ENCODE data around the gene MCAM. TPM values are rescaled to one million over a fixed set of nuclear protein-coding genes. Genes with fewer than 3 reads are reported as not detected.

MCAM gene
- polyA plus RNA-seq, 3 donors, result not detected

DNA sequence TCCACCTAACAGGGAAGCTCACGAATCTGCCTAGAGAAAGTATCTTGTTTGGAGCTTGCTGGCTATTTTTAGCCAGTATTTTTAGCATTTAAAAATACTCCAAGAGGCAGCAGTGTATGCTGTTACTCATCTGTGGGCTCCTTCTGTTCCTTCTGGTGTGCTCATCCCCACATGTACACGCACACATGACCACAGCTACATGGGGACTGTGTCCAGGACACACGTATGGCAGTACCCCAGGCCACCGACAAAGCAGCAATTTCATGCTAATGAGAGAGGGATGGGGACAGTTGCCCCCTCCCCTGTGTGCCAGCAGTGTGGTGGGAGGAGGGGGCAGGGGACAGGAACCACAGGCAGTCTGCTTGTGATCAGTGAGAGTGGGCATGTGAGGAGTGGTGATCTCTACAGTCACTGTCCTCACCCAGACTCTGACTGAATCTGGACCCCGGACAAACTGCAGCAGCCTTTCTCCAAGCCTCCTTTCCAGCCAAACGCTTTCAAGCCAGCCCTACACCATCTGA lies 48.2 kb upstream of the MCAM start:
- peak overlapping the region in 1 of 7 donors; percentile 54 for H3K27ac Mint-ChIP-seq
- H2AFZ ChIP-seq (ENCODE audit: insufficient read depth, low read depth, low read length, poor library complexity, severe bottlenecking), result no peak overlapping the region
- TF ChIP-seq, protein P1, sequence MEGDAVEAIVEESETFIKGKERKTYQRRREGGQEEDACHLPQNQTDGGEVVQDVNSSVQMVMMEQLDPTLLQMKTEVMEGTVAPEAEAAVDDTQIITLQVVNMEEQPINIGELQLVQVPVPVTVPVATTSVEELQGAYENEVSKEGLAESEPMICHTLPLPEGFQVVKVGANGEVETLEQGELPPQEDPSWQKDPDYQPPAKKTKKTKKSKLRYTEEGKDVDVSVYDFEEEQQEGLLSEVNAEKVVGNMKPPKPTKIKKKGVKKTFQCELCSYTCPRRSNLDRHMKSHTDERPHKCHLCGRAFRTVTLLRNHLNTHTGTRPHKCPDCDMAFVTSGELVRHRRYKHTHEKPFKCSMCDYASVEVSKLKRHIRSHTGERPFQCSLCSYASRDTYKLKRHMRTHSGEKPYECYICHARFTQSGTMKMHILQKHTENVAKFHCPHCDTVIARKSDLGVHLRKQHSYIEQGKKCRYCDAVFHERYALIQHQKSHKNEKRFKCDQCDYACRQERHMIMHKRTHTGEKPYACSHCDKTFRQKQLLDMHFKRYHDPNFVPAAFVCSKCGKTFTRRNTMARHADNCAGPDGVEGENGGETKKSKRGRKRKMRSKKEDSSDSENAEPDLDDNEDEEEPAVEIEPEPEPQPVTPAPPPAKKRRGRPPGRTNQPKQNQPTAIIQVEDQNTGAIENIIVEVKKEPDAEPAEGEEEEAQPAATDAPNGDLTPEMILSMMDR (IDR thresholded peaks at IDR 0.05), result no peak
- H3K4me2 ChIP-seq (replicated peaks; ENCODE audit: extremely low read depth, low read length, poor library complexity, severe bottlenecking), result no peak overlapping the region
- no peaks in the 10 kb centered on the region for H3K9me3 ChIP-seq (replicated peaks in 1 of 2; ENCODE audit: control insufficient read depth in 1 of 2, insufficient read depth in 1 of 2, low read length in 2 of 2)
- H3K27me3 ChIP-seq (ENCODE audit: control insufficient read depth in 2 of 2, insufficient read depth in 2 of 2, low read length in 2 of 2), result peaks cover 28 to 37% of the 10 kb centered on the region in 2 donors
- no peak overlapping the region for H3K4me3 ChIP-seq (replicated peaks in 1 of 3; ENCODE audit: low read depth in 2 of 3, low read length in 3 of 3)
- no peak overlapping the region for H3K27ac ChIP-seq (ENCODE audit: low read depth in 1 of 2, low read length in 2 of 2)
- H3K27me3 Mint-ChIP-seq (ENCODE audit: low read depth in 3 of 3), result peaks cover 43 to 59% (median 49%) of the 10 kb centered on the region in 3 donors
- peaks cover 8% of the 10 kb centered on the region for H3K4me1 Mint-ChIP-seq
- H3K36me3 ChIP-seq (replicated peaks in 1 of 2; ENCODE audit: control insufficient read depth in 1 of 2, insufficient read depth in 2 of 2, low read length in 2 of 2), result no peaks in the 10 kb centered on the region
- H3K4me1 ChIP-seq (ENCODE audit: control insufficient read depth in 1 of 2, insufficient read depth in 2 of 2, low read length in 2 of 2), result peaks cover 7 to 14% of the 10 kb centered on the region in 2 donors
- peak overlapping the region in 1 of 2 donors; percentile 88 for H3K4me3 Mint-ChIP-seq
- whole genome bisulfite sequencing (ENCODE audit: insufficient coverage), result 99% methylated on average over 4 of the region's 6 CpGs
- no peak for DNase-seq
- no peak overlapping the region for H3K9ac ChIP-seq (ENCODE audit: insufficient read depth, low read length, poor library complexity, severe bottlenecking)
- no peaks in the 10 kb centered on the region for H3K79me2 ChIP-seq (ENCODE audit: insufficient read depth, low read length)
- intact Hi-C loops (cut with micrococcal nuclease), result no loop called here
- H4K20me1 ChIP-seq (ENCODE audit: insufficient read depth, low read length), result no peaks in the 10 kb centered on the region
- peaks cover 0 to 5% (median 3%) of the 10 kb centered on the region in 7 donors for H3K9me3 Mint-ChIP-seq
- peaks cover 3 to 4% of the 10 kb centered on the region in 2 donors for H3K36me3 Mint-ChIP-seq

DNA sequence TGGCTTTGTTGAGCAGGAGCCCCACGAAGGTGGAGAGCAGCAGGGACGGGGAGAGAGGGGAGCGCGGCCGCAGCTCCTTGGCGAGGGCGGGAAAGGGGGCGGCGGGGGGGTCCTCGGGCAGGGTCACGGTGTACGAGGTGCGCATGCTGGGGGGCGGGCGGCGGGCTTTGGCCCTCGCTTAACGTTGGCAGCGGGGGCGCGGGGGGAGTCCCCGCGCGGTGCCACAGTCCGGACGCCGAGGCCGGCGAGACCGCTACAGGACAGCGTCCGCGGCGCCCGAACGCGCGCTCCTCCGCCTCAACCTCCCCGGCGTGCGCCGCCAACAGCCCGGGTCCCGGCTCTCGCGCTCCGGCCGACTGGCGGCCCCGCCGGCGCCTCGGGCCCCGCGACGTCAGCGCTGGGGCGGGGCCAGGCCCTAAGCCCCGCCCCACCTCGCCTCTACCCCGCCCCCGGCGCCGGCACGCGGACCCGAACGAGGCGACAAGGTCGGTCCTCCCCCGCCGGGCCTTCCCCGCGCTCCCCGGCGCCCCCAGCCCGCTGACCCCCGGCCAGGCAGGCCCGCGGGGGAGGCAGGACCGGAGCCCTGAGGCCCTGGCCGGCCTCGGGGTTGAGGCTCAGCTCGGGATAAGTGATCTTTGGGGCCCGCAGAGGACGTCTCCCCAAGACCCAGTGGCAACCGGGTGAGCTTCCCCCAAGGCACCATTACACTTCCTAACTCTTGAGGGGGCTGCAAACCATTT lies 47.1 kb upstream of the MCAM start:
- H3K27me3 Mint-ChIP-seq (ENCODE audit: low read depth in 3 of 3), result peaks cover 41 to 59% (median 49%) of the 10 kb centered on the region in 3 donors
- WGBS (ENCODE audit: insufficient coverage), result 2% methylated on average over 77 of the region's 88 CpGs
- DNase-seq, result peak; percentile 37 to 60 (median 59)
- no peaks in the 10 kb centered on the region for H3K79me2 ChIP-seq (ENCODE audit: insufficient read depth, low read length)
- peaks cover 28 to 37% of the 10 kb centered on the region in 2 donors for H3K27me3 ChIP-seq (ENCODE audit: control insufficient read depth in 2 of 2, insufficient read depth in 2 of 2, low read length in 2 of 2)
- H3K9me3 Mint-ChIP-seq, result peaks cover 0 to 5% (median 3%) of the 10 kb centered on the region in 7 donors
- H3K27ac ChIP-seq (ENCODE audit: low read depth in 1 of 2, low read length in 2 of 2), result no peak overlapping the region
- H2AFZ ChIP-seq (ENCODE audit: insufficient read depth, low read depth, low read length, poor library complexity, severe bottlenecking), result peak overlapping the region; percentile 65
- H3K4me3 ChIP-seq (replicated peaks in 1 of 3; ENCODE audit: low read depth in 2 of 3, low read length in 3 of 3), result peak overlapping the region in 1 of 3 experiments; percentile 39
- intact Hi-C loops (cut with micrococcal nuclease), result no loop called here
- no peaks in the 10 kb centered on the region for H4K20me1 ChIP-seq (ENCODE audit: insufficient read depth, low read length)
- peak overlapping the region; percentile 59 for H3K4me2 ChIP-seq (replicated peaks; ENCODE audit: extremely low read depth, low read length, poor library complexity, severe bottlenecking)
- peaks cover 7 to 14% of the 10 kb centered on the region in 2 donors for H3K4me1 ChIP-seq (ENCODE audit: control insufficient read depth in 1 of 2, insufficient read depth in 2 of 2, low read length in 2 of 2)
- peak overlapping the region; percentile 62 to 88 for H3K4me3 Mint-ChIP-seq
- H3K27ac Mint-ChIP-seq, result peak overlapping the region in 1 of 7 donors; percentile 85
- no peaks in the 10 kb centered on the region for H3K36me3 ChIP-seq (replicated peaks in 1 of 2; ENCODE audit: control insufficient read depth in 1 of 2, insufficient read depth in 2 of 2, low read length in 2 of 2)
- H3K4me1 Mint-ChIP-seq, result peaks cover 13% of the 10 kb centered on the region
- peak overlapping the region; percentile 21 for H3K9ac ChIP-seq (ENCODE audit: insufficient read depth, low read length, poor library complexity, severe bottlenecking)
- TF ChIP-seq, protein P1 (IDR thresholded peaks at IDR 0.05), result no peak
- H3K9me3 ChIP-seq (replicated peaks in 1 of 2; ENCODE audit: control insufficient read depth in 1 of 2, insufficient read depth in 1 of 2, low read length in 2 of 2), result no peaks in the 10 kb centered on the region
- peaks cover 3 to 4% of the 10 kb centered on the region in 2 donors for H3K36me3 Mint-ChIP-seq

Measured in CD14-positive monocyte (primary cell).